Stimulated activated CD4-positive, alpha-beta T cell treated with anti-CD3 and anti-CD28 coated beads, Interleukin-15, amount 100 ng/mL, for 1 hour (primary cell): ENCODE data around the gene PARP12.

Experiments
- DNase-seq, 2 donors: peaks; one replicate each; pipeline ENCODE4 v3.0.0-alpha.2; 2020; ENCODE audit warnings: low read depth in 1 of 2, low spot score in 1 of 2

PARP12 gene

GRCh38 chr7:140035400-140036223 is 27.1 kb downstream of the PARP12 start:
- no peak for DNase-seq

- DNase-seq, result no peak
Observed at GRCh38 chr7:140034421-140034820, 28.3 kb downstream of the PARP12 start.

- DNase-seq, result no peak
Observed at GRCh38 chr7:140033779-140034363, 28.9 kb downstream of the PARP12 start.

GRCh38 chr7:140033036-140033435 is 29.7 kb downstream of the PARP12 start:
- no peak for DNase-seq

GRCh38 chr7:140031364-140031763 is 31.4 kb downstream of the PARP12 start:
- no peak for DNase-seq

- no peak for DNase-seq
Observed at GRCh38 chr7:140029072-140029471, 33.7 kb downstream of the PARP12 start.

GRCh38 chr7:140028311-140028710 is 34.4 kb downstream of the PARP12 start:
- no peak for DNase-seq

- no peak for DNase-seq
Observed at GRCh38 chr7:140027858-140028257, 34.9 kb downstream of the PARP12 start.

- no peak for DNase-seq
Observed at GRCh38 chr7:140026935-140027334, 35.8 kb downstream of the PARP12 start.

- no peak for DNase-seq
Observed at GRCh38 chr7:140025814-140026433, 36.8 kb downstream of the PARP12 start.

- no peak for DNase-seq
Observed at GRCh38 chr7:140025241-140025640, 37.5 kb downstream of the PARP12 start.

- DNase-seq, result no peak
Observed at GRCh38 chr7:140024585-140024984, 38.2 kb downstream of the PARP12 start.

- no peak for DNase-seq
Observed at GRCh38 chr7:140023728-140024127, 39.0 kb downstream of the PARP12 start.

- no peak for DNase-seq
Observed at GRCh38 chr7:140022582-140023211, 40.1 kb downstream of the PARP12 start.

GRCh38 chr7:140021603-140022002 is 41.1 kb downstream of the PARP12 start:
- DNase-seq, result no peak

- no peak for DNase-seq
Observed at GRCh38 chr7:140019606-140020005, 43.1 kb downstream of the PARP12 start.

GRCh38 chr7:140019172-140019571 is 43.6 kb downstream of the PARP12 start:
- DNase-seq, result no peak

GRCh38 chr7:140018125-140019043 is 44.4 kb downstream of the PARP12 start:
- no peak for DNase-seq

- DNase-seq, result no peak
Observed at GRCh38 chr7:140017543-140017942, 45.2 kb downstream of the PARP12 start.

GRCh38 chr7:140017034-140017433 is 45.7 kb downstream of the PARP12 start:
- DNase-seq, result no peak

- no peak for DNase-seq
Observed at GRCh38 chr7:140016540-140016939, 46.2 kb downstream of the PARP12 start.
